ENCODE data around the gene MOSPD3.
A peak's percentile ranks its signal among the peaks of the same experiment; 100 is the strongest.

DNA sequence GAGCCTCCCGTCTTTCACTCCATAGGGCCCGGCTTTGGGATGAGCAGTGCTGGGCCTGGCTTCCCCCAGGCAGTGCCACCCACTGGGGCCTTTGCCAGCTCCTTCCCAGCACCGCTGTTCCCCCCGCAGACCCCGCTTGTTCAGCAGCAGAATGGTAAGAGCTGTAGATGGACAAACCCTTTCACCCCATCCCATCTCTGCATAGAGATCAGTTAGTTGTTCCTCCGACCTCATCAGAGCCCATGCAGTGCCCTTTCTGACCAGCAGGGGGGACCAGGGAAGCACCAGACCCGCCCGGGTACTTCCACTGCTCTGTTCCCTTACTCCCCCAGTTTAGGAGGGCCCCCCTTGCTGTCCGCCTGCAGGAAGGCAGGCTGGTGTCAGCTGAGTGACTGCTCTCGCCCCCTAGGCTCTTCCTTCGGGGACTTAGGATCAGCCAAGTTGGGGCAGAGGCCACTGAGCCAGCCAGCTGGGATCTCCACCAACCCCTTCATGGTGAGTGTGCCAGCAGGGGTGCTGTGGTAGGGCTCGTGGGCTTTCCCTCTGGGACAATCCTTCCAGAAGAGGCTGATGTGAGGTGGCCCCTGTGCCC is 48.4 kb upstream of the MOSPD3 start:
- TF ChIP-seq, protein P1, sequence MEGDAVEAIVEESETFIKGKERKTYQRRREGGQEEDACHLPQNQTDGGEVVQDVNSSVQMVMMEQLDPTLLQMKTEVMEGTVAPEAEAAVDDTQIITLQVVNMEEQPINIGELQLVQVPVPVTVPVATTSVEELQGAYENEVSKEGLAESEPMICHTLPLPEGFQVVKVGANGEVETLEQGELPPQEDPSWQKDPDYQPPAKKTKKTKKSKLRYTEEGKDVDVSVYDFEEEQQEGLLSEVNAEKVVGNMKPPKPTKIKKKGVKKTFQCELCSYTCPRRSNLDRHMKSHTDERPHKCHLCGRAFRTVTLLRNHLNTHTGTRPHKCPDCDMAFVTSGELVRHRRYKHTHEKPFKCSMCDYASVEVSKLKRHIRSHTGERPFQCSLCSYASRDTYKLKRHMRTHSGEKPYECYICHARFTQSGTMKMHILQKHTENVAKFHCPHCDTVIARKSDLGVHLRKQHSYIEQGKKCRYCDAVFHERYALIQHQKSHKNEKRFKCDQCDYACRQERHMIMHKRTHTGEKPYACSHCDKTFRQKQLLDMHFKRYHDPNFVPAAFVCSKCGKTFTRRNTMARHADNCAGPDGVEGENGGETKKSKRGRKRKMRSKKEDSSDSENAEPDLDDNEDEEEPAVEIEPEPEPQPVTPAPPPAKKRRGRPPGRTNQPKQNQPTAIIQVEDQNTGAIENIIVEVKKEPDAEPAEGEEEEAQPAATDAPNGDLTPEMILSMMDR (conservative IDR thresholded peaks at IDR 0.05; ENCODE audit: low read depth in 2 of 2) = peak; percentile 93 to 94
- TF ChIP-seq EZH2 (IDR thresholded peaks at IDR 0.05; ENCODE audit: low read depth, unreplicated experiment) (no peak), POLR2AphosphoS5 (IDR thresholded peaks at IDR 0.05; ENCODE audit: low read depth) (no peak), JUNB (IDR thresholded peaks at IDR 0.05; ENCODE audit: unreplicated experiment) (no peak), EZH2phosphoT487 (IDR thresholded peaks at IDR 0.05; ENCODE audit: unreplicated experiment) (no peak), ZNF114 (CRISPR knock-in tag; IDR thresholded peaks at IDR 0.05) (no peak), STAT1 (IDR thresholded peaks at IDR 0.05; ENCODE audit: unreplicated experiment) (no peak), NANOG (IDR thresholded peaks at IDR 0.05; ENCODE audit: borderline replicate concordance) (no peak), ZNF331 (CRISPR knock-in tag; IDR thresholded peaks at IDR 0.05; ENCODE audit: low read depth) (no peak), CREB1 (CRISPR knock-in tag; IDR thresholded peaks at IDR 0.05; ENCODE audit: low read depth) (no peak)
- TF ChIP-seq, protein P2, sequence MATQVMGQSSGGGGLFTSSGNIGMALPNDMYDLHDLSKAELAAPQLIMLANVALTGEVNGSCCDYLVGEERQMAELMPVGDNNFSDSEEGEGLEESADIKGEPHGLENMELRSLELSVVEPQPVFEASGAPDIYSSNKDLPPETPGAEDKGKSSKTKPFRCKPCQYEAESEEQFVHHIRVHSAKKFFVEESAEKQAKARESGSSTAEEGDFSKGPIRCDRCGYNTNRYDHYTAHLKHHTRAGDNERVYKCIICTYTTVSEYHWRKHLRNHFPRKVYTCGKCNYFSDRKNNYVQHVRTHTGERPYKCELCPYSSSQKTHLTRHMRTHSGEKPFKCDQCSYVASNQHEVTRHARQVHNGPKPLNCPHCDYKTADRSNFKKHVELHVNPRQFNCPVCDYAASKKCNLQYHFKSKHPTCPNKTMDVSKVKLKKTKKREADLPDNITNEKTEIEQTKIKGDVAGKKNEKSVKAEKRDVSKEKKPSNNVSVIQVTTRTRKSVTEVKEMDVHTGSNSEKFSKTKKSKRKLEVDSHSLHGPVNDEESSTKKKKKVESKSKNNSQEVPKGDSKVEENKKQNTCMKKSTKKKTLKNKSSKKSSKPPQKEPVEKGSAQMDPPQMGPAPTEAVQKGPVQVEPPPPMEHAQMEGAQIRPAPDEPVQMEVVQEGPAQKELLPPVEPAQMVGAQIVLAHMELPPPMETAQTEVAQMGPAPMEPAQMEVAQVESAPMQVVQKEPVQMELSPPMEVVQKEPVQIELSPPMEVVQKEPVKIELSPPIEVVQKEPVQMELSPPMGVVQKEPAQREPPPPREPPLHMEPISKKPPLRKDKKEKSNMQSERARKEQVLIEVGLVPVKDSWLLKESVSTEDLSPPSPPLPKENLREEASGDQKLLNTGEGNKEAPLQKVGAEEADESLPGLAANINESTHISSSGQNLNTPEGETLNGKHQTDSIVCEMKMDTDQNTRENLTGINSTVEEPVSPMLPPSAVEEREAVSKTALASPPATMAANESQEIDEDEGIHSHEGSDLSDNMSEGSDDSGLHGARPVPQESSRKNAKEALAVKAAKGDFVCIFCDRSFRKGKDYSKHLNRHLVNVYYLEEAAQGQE (IDR thresholded peaks at IDR 0.05; ENCODE audit: unreplicated experiment) = no peak
- TF ChIP-seq, protein P3, sequence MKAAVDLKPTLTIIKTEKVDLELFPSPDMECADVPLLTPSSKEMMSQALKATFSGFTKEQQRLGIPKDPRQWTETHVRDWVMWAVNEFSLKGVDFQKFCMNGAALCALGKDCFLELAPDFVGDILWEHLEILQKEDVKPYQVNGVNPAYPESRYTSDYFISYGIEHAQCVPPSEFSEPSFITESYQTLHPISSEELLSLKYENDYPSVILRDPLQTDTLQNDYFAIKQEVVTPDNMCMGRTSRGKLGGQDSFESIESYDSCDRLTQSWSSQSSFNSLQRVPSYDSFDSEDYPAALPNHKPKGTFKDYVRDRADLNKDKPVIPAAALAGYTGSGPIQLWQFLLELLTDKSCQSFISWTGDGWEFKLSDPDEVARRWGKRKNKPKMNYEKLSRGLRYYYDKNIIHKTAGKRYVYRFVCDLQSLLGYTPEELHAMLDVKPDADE (IDR thresholded peaks at IDR 0.05) = no peak

All from GM23338 (cell line).